Body of pancreas (tissue), 4 donors: ENCODE data around the gene FOXK1. TPM values are rescaled to one million over a fixed set of nuclear protein-coding genes. Genes with fewer than 3 reads are reported as not detected.

Experiments used
- ATAC-seq: fragments of 150-250 bp; one replicate; pipeline ENCODE4 v1.9.1; 2016
- DNase-seq, 4 donors: peaks; one replicate each; pipeline ENCODE4 v3.0.0-alpha.2; 2019
- H3K27ac ChIP-seq, 4 donors: fragments of 200-600 bp; sonication (generic); 1 replicate in 3 of 4; 2 replicates in 1 of 4; pipeline versions ENCODE4 v1.5.1 to v1.6.1; 2016 to 2019; ENCODE audit warnings: mild to moderate bottlenecking in 1 of 4, mixed read lengths in 1 of 4, moderate library complexity in 1 of 4
- H3K27me3 ChIP-seq, 2 donors: fragments of 200-600 bp; sonication (generic); one replicate each; pipeline ENCODE4 v1.6.0; 2016; ENCODE audit warnings: mild to moderate bottlenecking in 1 of 2
- H3K36me3 ChIP-seq, 2 donors: fragments of 200-600 bp; sonication (generic); replicated peaks in 1 of 2; 2 replicates each; pipeline ENCODE4 v1.5.1; 2016; ENCODE audit warnings: low read depth in 2 of 2; ENCODE audit not compliant: insufficient read depth in 1 of 2
- H3K4me1 ChIP-seq: fragments of 200-600 bp; sonication (generic); one replicate; pipeline ENCODE4 v1.6.0; 2016
- H3K4me3 ChIP-seq, 2 donors: fragments of 200-600 bp; sonication (generic); 1 replicate in 1 of 2; 2 replicates in 1 of 2; pipeline ENCODE4 v1.5.1; 2016 to 2019
- H3K9me3 ChIP-seq, 3 donors: fragments of 200-600 bp; sonication (generic); 1 replicate in 2 of 3; 2 replicates in 1 of 3; pipeline ENCODE4 v1.5.1; 2016
- CTCF ChIP-seq, 7 experiments: fragments of 450-650 bp in 4 of 7; fragments of 200-600 bp in 3 of 7; sonication (generic) in 3 of 7; IDR thresholded peaks; one replicate each; pipeline ENCODE4 v1.5.1; 2016 to 2019; ENCODE audit warnings: antibody characterized with exemption in 7 of 7
- POLR2A ChIP-seq, 3 donors: fragments of 450-650 bp; IDR thresholded peaks; one replicate each; pipeline ENCODE4 v1.6.1; 2016; ENCODE audit warnings: antibody characterized with exemption in 3 of 3, mild to moderate bottlenecking in 2 of 3
- WGBS, 2 donors: methylation state at CpG; one replicate each; pipeline ENCODE4 v1.1.5; 2017; 5-methylcytosine and 5-hydroxymethylcytosine counted together
- intact Hi-C: fragments of 100-400 bp; cut with DNase I; formaldehyde crosslinking; loops from one replicate; pipeline ENCODE4 v1.15.1; 2023
- total RNA-seq, 2 donors: library from RNA; depleted of rRNA; stranded (reverse); fragments of >200 nt; gene quantifications; one replicate each; pipeline ENCODE4 v1.1.0, GENCODE V29; 2016

FOXK1 gene
- total RNA-seq, 2 donors from 2014 or later = 16.2 to 17.6 TPM

DNA sequence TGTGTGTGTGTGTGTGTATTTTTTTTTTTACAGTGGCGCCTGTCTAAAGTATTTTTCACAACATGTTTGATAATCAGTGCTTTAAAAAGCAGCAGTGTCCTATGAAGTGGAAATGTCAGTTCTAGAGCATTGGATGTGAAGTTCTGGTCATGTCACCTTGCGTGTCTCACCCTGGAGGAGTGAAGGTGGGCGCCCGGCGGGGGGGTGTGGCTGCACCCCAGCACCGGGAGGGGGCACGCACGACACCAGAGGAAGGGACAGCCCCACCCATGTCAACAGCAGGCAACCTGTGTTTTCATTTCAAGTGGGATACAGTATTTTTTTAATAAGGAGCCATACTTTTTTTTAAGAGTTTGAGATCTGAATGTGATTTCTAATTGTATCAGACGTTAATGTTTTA is 88.8 kb downstream of the FOXK1 start:
- TF ChIP-seq POLR2A (IDR thresholded peaks at IDR 0.05) (no peak), CTCF (IDR thresholded peaks at IDR 0.05) (no peak)
- ATAC-seq = no peak
- intact Hi-C loops = no loop called here
- peaks cover 9% of the 10 kb centered on the region for H3K4me1 ChIP-seq
- no peaks in the 10 kb centered on the region for H3K36me3 ChIP-seq
- H3K9me3 ChIP-seq = no peaks in the 10 kb centered on the region
- WGBS, 2 donors = 76 to 90% methylated on average over 9 of the region's 9 CpGs
- no peak overlapping the region for H3K27ac ChIP-seq
- no peak overlapping the region for H3K4me3 ChIP-seq
- H3K27me3 ChIP-seq = no peaks in the 10 kb centered on the region
- no peak for DNase-seq

GRCh38 chr7:4771737-4772136 is 89.6 kb downstream of the FOXK1 start:
- intact Hi-C loops = no loop called here
- Histone ChIP-seq H3K27me3 (no peaks in the 10 kb centered on the region), H3K4me3 (no peak overlapping the region), H3K27ac (no peak overlapping the region), H3K4me1 (peaks cover 16% of the 10 kb centered on the region), H3K36me3 (no peaks in the 10 kb centered on the region), H3K9me3 (no peaks in the 10 kb centered on the region)
- ATAC-seq (no peak), DNase-seq (no peak)
- TF ChIP-seq CTCF (IDR thresholded peaks at IDR 0.05) (no peak), POLR2A (IDR thresholded peaks at IDR 0.05) (no peak)
- WGBS, 2 donors = 77% methylated on average over 8 of the region's 9 CpGs; no CpG with 5 or more reads in 1 of the 2 donors

DNA sequence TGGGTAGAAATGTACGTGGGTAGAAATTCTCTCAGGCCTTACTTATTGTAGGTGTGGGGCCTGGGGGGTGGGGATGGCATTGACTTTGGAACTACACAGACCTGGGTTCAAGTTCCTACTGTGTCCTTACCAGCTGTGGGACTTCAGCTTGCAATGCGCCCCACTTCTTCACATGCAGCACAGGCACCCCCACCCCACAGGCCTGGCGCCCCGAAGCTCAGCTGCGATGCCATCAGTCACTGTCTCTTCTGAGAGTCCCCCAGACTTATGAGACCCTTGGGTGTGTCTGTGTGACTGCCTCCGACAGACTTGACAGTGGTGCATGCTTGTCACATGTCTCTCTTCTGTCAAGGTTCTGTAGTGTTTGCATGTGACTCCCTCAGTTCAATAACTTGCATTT is 90.2 kb downstream of the FOXK1 start:
- no peak overlapping the region for H3K27ac ChIP-seq
- H3K4me1 ChIP-seq = peaks cover 20% of the 10 kb centered on the region
- DNase-seq = no peak
- H3K27me3 ChIP-seq = no peaks in the 10 kb centered on the region
- 60 to 89% methylated on average over 1 to 6 of the region's 6 CpGs for WGBS, 2 donors
- H3K9me3 ChIP-seq = no peaks in the 10 kb centered on the region
- ATAC-seq = no peak
- no peak overlapping the region for H3K4me3 ChIP-seq
- intact Hi-C loops = no loop called here
- TF ChIP-seq CTCF (IDR thresholded peaks at IDR 0.05) (no peak), POLR2A (IDR thresholded peaks at IDR 0.05) (no peak)
- no peaks in the 10 kb centered on the region for H3K36me3 ChIP-seq

- Histone ChIP-seq H3K27ac (no peak overlapping the region), H3K36me3 (no peaks in the 10 kb centered on the region), H3K9me3 (no peaks in the 10 kb centered on the region), H3K4me3 (no peak overlapping the region), H3K4me1 (peaks cover 23% of the 10 kb centered on the region), H3K27me3 (no peaks in the 10 kb centered on the region)
- no peak for DNase-seq
- WGBS, 2 donors = 84 to 85% methylated on average over 12 of the region's 12 CpGs
- intact Hi-C loops = no loop called here
- TF ChIP-seq POLR2A (IDR thresholded peaks at IDR 0.05) (no peak), CTCF (IDR thresholded peaks at IDR 0.05) (no peak)
- no peak for ATAC-seq
Observed at GRCh38 chr7:4774007-4774406, 91.9 kb downstream of the FOXK1 start.

- peak in 1 of 7 experiments; percentile 6 for TF ChIP-seq CTCF (IDR thresholded peaks at IDR 0.05)
- TF ChIP-seq POLR2A (IDR thresholded peaks at IDR 0.05) = no peak
- intact Hi-C loops = no loop called here
- Histone ChIP-seq H3K27me3 (no peaks in the 10 kb centered on the region), H3K4me3 (peak overlapping the region; percentile 72 to 80), H3K4me1 (peaks cover 23% of the 10 kb centered on the region), H3K27ac (peak overlapping the region; percentile 84 to 96 (median 93)), H3K36me3 (no peaks in the 10 kb centered on the region), H3K9me3 (no peaks in the 10 kb centered on the region)
- WGBS, 2 donors = 4 to 9% methylated on average over 12 to 24 of the region's 24 CpGs
- DNase-seq (peak; percentile 40 to 54 (median 46)), ATAC-seq (peak; percentile 47)
Observed at GRCh38 chr7:4774658-4775249, 92.7 kb downstream of the FOXK1 start.
